AG09309 (cell line): ENCODE measurements around the gene ZBTB17.
A peak's percentile ranks its signal among the peaks of the same experiment; 100 is the strongest.
"Not testable (repeated sequence)": the region's sequence is repeated elsewhere in the genome, so short reads cannot be mapped to it uniquely, and the experiment has no call there.

ENCODE experiments used
- DNase-seq: peaks from one replicate; pipeline ENCODE4 v3.0.0-alpha.2; 2010; ENCODE audit warnings: low read depth
- H3K4me3 ChIP-seq: 2 replicates; pipeline ENCODE4 v1.5.1; 2011; ENCODE audit warnings: mild to moderate bottlenecking, low read depth, low read length, moderate library complexity; ENCODE audit not compliant: control insufficient read depth
- CTCF ChIP-seq: IDR thresholded peaks from 2 replicates; pipeline ENCODE4 v1.5.1; 2011; ENCODE audit warnings: mild to moderate bottlenecking, low read depth, low read length, inconsistent platforms; ENCODE audit not compliant: insufficient read depth, control insufficient read depth; ENCODE audit errors: missing control alignments

The ZBTB17 gene

GRCh38 chr1:15931884-15932283 is 44.0 kb downstream of the ZBTB17 start:
- no peak overlapping the region for H3K4me3 ChIP-seq
- DNase-seq, result no peak
- no peak for TF ChIP-seq CTCF

GRCh38 chr1:15931401-15931800 is 44.5 kb downstream of the ZBTB17 start:
- H3K4me3 ChIP-seq, result no peak overlapping the region
- no peak for DNase-seq
- TF ChIP-seq CTCF, result no peak

DNA sequence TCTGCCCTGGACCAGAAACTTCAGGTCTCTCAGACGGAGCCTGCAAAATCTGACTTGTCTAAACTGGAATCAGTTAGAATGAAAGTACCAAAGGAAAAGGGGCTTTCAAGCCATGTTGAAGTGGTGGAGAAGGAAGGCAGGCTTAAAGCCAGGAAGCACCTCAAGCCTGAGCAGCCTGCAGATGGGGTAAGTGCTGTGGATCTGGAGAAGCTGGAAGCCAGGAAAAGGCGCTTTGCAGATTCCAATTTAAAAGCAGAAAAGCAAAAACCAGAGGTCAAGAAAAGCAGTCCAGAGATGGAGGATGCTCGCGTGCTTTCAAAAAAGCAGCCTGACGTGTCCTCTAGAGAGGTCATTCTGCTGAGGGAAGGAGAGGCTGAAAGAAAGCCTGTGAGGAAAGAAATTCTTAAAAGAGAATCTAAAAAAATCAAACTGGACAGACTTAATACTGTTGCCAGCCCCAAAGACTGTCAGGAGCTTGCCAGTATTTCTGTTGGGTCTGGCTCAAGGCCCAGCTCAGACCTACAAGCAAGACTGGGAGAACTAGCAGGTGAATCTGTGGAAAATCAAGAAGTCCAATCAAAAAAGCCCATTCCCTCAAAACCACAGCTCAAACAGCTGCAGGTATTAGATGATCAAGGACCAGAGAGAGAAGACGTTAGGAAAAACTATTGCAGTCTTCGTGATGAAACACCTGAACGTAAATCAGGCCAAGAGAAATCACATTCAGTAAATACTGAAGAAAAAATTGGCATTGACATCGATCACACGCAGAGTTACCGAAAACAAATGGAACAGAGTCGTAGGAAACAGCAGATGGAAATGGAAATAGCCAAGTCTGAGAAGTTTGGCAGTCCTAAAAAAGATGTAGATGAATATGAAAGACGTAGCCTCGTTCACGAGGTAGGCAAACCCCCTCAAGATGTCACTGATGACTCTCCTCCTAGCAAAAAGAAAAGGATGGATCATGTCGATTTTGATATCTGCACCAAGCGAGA is 46.6 kb downstream of the ZBTB17 start:
- no peak for TF ChIP-seq CTCF
- no peak overlapping the region for H3K4me3 ChIP-seq
- no peak for DNase-seq

- H3K4me3 ChIP-seq, result not testable (repeated sequence)
Observed at GRCh38 chr1:15926448-15926847, 49.5 kb downstream of the ZBTB17 start.

DNA sequence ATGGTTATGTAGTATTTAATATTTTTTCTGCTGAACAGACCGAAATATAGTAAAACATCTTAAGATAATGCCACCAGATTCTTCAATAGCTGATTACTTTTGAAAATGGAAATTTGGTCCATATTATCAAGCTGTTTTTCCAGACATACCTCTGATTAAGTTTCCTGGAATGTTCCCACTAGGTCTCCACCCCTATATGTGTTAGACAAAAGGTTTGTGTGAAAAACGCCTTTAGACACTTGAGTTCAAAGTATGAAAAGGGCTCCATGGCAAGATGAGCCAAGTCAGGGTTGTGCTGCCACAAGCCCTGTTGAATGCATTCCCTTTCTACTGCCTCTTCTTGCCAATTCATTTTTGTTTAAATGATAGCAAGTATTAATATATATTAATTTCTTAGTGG is 52.7 kb downstream of the ZBTB17 start:
- TF ChIP-seq CTCF, result no peak
- no peak for DNase-seq
- H3K4me3 ChIP-seq, result no peak overlapping the region

More at GRCh38 chr1:15926448-15926847, 49.5 kb downstream of the ZBTB17 start:
- not testable (repeated sequence) for DNase-seq

DNA sequence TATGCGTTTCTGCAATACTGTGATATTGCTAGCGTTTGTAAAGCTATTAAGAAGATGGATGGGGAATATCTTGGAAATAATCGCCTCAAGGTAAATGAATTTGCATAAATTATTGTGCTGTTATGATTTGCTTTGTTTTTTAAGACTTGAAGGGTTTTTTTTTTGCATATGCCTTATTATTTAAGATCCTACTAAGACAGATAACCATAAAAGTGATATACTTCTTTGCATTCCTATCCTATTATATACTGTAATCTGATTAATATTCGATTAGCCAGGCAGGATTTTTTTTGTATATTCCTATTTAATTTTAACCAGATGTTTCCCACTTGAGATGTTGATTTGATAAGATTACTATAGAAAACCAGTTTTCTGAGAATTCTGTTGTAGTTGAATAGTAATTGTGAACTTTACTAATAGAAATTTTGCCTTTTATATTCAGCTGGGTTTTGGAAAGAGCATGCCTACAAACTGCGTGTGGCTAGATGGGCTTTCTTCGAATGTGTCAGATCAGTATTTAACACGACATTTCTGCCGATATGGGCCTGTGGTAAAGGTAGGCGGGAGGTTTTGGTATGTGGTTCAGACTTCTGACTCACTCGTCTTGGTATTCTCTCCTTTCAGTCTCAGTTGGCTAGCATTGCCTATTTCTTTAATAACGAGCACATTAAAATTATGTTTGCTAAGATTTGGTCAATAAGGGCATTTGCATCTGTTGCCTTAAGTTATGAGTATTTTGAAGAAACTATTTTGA is 56.8 kb downstream of the ZBTB17 start:
- no peak overlapping the region for H3K4me3 ChIP-seq
- no peak for TF ChIP-seq CTCF
- DNase-seq, result peak; percentile 68

DNA sequence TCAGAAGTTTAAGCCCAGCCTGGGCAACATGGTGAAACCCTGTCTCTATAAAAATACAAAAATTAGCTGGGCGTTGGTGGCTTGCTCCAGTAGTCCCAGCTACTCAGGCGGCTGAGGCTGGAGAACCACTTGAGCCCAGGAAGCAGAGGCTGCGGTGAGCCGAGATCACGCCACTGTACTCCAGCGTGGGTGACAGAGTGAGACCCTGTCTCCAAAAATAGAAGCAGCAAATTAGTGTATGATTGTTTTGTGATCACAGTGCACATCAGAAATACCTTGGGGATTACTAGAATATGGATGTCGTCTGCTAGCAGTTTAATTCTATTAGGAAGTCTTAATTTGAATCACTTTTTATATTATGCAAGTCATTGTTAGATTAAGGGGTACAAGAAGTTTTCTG is 59.0 kb downstream of the ZBTB17 start:
- no peak for TF ChIP-seq CTCF
- H3K4me3 ChIP-seq, result no peak overlapping the region
- no peak for DNase-seq
